GM12878 (cell line): ENCODE data around the gene ANP32B. TPM values are rescaled to one million over a fixed set of nuclear protein-coding genes. Genes with fewer than 3 reads are reported as not detected.

Experiments
- CHD1 ChIP-seq: IDR thresholded peaks from 2 replicates; pipeline ENCODE4 v1.6.1; 2012; ENCODE audit warnings: low read depth, low read length, improper control_type of control experiment
- CREB1 ChIP-seq: IDR thresholded peaks from 2 replicates; pipeline ENCODE4 v1.6.1; 2012; ENCODE audit warnings: low read depth, mild to moderate bottlenecking, inconsistent platforms
- GATAD2B ChIP-seq: fragments of 450-650 bp; conservative IDR thresholded peaks from 2 replicates; pipeline ENCODE4 v1.6.1; 2017; ENCODE audit warnings: low read depth, mild to moderate bottlenecking, moderate library complexity
- HDAC2 ChIP-seq: fragments of 200-600 bp; sonication (generic); IDR thresholded peaks from 2 replicates; pipeline ENCODE4 v1.6.1; 2017
- JUND ChIP-seq: IDR thresholded peaks from 2 replicates; pipeline ENCODE4 v1.6.1; 2012; ENCODE audit warnings: low read depth, mild to moderate bottlenecking, low read length, improper control_type of control experiment, moderate library complexity
- KAT2A ChIP-seq: conservative IDR thresholded peaks from 2 replicates; pipeline ENCODE4 v1.6.1; 2011; ENCODE audit warnings: low read depth, low read length; ENCODE audit not compliant: control insufficient read depth
- KLF5 ChIP-seq: fragments of 450-650 bp; IDR thresholded peaks from 2 replicates; pipeline ENCODE4 v1.6.1; 2014; ENCODE audit warnings: mild to moderate bottlenecking; ENCODE audit not compliant: partially characterized antibody
- NFIC ChIP-seq: IDR thresholded peaks from 2 replicates; pipeline ENCODE4 v1.6.1; 2012; ENCODE audit warnings: low read depth, mild to moderate bottlenecking, inconsistent platforms, low read length, moderate library complexity
- POLR2AphosphoS2 ChIP-seq: IDR thresholded peaks from 2 replicates; pipeline ENCODE4 v1.6.1; 2011; ENCODE audit warnings: low read depth, mild to moderate bottlenecking, low read length, improper control_type of control experiment, moderate library complexity
- RCOR1 ChIP-seq: conservative IDR thresholded peaks from 2 replicates; pipeline ENCODE4 v1.6.1; 2012; ENCODE audit warnings: low read depth, low read length, improper control_type of control experiment
- SIX5 ChIP-seq: IDR thresholded peaks from 2 replicates; pipeline ENCODE4 v1.6.1; 2011; ENCODE audit warnings: mild to moderate bottlenecking, low read depth, low read length, moderate library complexity; ENCODE audit not compliant: severe bottlenecking
- SUPT20H ChIP-seq: IDR thresholded peaks from 2 replicates; pipeline ENCODE4 v1.6.1; 2011; ENCODE audit warnings: low read depth, mild to moderate bottlenecking, low read length, moderate library complexity, borderline replicate concordance; ENCODE audit not compliant: control insufficient read depth
- TAF1 ChIP-seq: IDR thresholded peaks from 2 replicates; pipeline ENCODE4 v1.6.1; 2011; ENCODE audit warnings: mild to moderate bottlenecking, low read depth, low read length, borderline replicate concordance
- TARDBP ChIP-seq: IDR thresholded peaks from 2 replicates; pipeline ENCODE4 v1.6.1; 2016; ENCODE audit warnings: borderline replicate concordance
- TCF12 ChIP-seq: IDR thresholded peaks from 2 replicates; pipeline ENCODE4 v1.6.1; 2011; ENCODE audit warnings: low read depth, mild to moderate bottlenecking, low read length
- WRNIP1 ChIP-seq: IDR thresholded peaks from 2 replicates; pipeline ENCODE4 v1.6.1; 2011; ENCODE audit warnings: low read depth, low read length, improper control_type of control experiment, borderline replicate concordance
- ZNF384 ChIP-seq: IDR thresholded peaks from 2 replicates; pipeline ENCODE4 v1.6.1; 2012; ENCODE audit warnings: low read depth, mild to moderate bottlenecking, low read length, improper control_type of control experiment, borderline replicate concordance
- ZNF622 ChIP-seq: fragments of 450-650 bp; IDR thresholded peaks from 2 replicates; pipeline ENCODE4 v1.6.1; 2017; ENCODE audit warnings: mild to moderate bottlenecking, inconsistent platforms
- polyA plus RNA-seq, 11 experiments: library from polyadenylated mRNA; depleted of rRNA in 4 of 11; unstranded in 6 of 11; stranded (reverse) in 5 of 11; fragments of >200 nt; fragmentation: Nextera tagmentation in 4 of 11; fragmentation: Illumina TruSeq in 1 of 11; extraction: Ambion mirVana in 4 of 11; extraction: Trizol in 1 of 11; gene quantifications; 1 replicate in 1 of 11; 2 replicates in 10 of 11; pipeline versions ENCODE4 v1.2.1 to v1.2.3, GENCODE V29; 2011 to 2016; ENCODE audit warnings: inconsistent platforms in 2 of 11, missing spikeins in 2 of 11, low read depth in 1 of 11
- total RNA-seq, 4 experiments: library from RNA; depleted of rRNA in 3 of 4; stranded (reverse); fragments of >200 nt in 3 of 4; fragmentation: Illumina TruSeq in 1 of 4; extraction: Trizol in 1 of 4; gene quantifications; 2 replicates each; pipeline versions ENCODE4 v1.2.1 to v1.2.3, GENCODE V29; 2013 to 2021
- TF ChIP-seq, protein P1 (sequence below): fragments of 450-650 bp; IDR thresholded peaks from 2 replicates; pipeline ENCODE4 v1.6.1; 2017; ENCODE audit warnings: mild to moderate bottlenecking, low read depth, inconsistent platforms; ENCODE audit not compliant: poor library complexity, severe bottlenecking
- TF ChIP-seq, protein P2 (sequence below): IDR thresholded peaks from 2 replicates; pipeline ENCODE4 v1.6.1; 2012; ENCODE audit warnings: low read length, inconsistent platforms
- TF ChIP-seq, protein P3 (sequence below): IDR thresholded peaks from 2 replicates; pipeline ENCODE4 v1.6.1; 2012; ENCODE audit warnings: low read depth, low read length, improper control_type of control experiment
- TF ChIP-seq, protein P4 (sequence below): fragments of 450-650 bp; IDR thresholded peaks from 2 replicates; pipeline ENCODE4 v1.6.1; 2016; ENCODE audit warnings: mild to moderate bottlenecking, moderate library complexity, borderline replicate concordance

ANP32B gene
- total and polyA plus RNA-seq, 10 of the 15 experiments (the other 5 are each of a cell fraction or from before 2014, with no cell fraction given), result 24.5 to 419 (median 171) TPM

DNA sequence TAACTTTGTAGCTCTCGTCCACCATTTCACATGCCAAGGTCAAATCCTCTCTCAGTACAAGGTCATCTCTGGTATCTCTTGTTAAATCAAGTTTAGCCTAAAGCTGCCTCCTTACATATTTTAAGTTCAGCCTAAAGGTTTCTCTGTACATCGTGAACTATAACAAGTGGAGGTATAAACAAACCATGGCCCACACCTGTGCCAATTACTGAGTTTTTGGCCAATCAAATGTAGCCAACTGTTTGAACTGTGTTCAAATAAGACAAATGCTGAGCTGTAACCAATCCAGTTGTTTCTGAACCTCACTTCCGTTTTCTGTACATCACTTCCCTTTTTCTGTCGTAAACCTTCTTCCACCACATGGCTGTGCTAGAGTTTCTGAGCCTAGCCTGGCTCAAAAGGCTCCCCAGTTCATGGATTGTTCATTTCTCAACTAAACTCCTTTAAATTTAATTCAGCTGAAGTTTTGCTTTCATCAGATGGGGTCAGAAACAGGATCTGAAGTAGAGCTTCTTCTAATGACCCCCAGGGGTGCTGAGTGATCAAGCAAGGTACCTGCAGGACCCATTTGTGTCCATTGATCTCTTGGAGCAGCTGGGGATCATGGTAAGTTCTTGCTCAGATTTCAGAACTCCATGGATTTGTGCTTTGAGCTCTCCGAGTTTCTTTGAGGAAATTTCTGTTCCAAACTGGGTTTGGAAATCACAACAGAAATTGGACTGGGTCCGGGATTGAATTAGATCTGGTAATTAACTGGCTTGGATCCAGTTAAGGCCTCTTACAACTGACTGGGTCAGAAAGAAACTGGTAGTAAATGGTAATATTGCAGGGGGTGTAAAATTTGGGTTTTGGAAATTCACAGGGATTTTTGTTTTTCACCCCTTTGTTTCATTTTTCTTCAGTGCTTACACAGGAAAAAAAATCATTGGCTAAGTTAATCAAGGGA is 62.4 kb downstream of the ANP32B start (continued):
- TF ChIP-seq KLF5 (no peak), WRNIP1 (no peak), JUND (no peak), CHD1 (no peak), SUPT20H (no peak), RCOR1 (no peak), ZNF384 (no peak), POLR2AphosphoS2 (0 out of 2 replicates have a peak, but pooled peaks have one; percentile 54), ZNF622 (no peak), GATAD2B (no peak), TCF12 (no peak), NFIC (peak; percentile 50; the same call in 1 of the 2 replicates), KAT2A (no peak), TAF1 (peak; percentile 70; the same call in 1 of the 2 replicates), TARDBP (no peak), SIX5 (no peak), CREB1 (peak; percentile 94), HDAC2 (no peak)
- TF ChIP-seq, protein P1, sequence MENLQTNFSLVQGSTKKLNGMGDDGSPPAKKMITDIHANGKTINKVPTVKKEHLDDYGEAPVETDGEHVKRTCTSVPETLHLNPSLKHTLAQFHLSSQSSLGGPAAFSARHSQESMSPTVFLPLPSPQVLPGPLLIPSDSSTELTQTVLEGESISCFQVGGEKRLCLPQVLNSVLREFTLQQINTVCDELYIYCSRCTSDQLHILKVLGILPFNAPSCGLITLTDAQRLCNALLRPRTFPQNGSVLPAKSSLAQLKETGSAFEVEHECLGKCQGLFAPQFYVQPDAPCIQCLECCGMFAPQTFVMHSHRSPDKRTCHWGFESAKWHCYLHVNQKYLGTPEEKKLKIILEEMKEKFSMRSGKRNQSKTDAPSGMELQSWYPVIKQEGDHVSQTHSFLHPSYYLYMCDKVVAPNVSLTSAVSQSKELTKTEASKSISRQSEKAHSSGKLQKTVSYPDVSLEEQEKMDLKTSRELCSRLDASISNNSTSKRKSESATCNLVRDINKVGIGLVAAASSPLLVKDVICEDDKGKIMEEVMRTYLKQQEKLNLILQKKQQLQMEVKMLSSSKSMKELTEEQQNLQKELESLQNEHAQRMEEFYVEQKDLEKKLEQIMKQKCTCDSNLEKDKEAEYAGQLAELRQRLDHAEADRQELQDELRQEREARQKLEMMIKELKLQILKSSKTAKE, result no peak
- TF ChIP-seq, protein P2, sequence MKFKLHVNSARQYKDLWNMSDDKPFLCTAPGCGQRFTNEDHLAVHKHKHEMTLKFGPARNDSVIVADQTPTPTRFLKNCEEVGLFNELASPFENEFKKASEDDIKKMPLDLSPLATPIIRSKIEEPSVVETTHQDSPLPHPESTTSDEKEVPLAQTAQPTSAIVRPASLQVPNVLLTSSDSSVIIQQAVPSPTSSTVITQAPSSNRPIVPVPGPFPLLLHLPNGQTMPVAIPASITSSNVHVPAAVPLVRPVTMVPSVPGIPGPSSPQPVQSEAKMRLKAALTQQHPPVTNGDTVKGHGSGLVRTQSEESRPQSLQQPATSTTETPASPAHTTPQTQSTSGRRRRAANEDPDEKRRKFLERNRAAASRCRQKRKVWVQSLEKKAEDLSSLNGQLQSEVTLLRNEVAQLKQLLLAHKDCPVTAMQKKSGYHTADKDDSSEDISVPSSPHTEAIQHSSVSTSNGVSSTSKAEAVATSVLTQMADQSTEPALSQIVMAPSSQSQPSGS, result no peak; the same call in 1 of the 2 replicates
- TF ChIP-seq, protein P3, sequence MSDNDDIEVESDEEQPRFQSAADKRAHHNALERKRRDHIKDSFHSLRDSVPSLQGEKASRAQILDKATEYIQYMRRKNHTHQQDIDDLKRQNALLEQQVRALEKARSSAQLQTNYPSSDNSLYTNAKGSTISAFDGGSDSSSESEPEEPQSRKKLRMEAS, result peak; percentile 60; the same call in 1 of the 2 replicates
- TF ChIP-seq, protein P4, sequence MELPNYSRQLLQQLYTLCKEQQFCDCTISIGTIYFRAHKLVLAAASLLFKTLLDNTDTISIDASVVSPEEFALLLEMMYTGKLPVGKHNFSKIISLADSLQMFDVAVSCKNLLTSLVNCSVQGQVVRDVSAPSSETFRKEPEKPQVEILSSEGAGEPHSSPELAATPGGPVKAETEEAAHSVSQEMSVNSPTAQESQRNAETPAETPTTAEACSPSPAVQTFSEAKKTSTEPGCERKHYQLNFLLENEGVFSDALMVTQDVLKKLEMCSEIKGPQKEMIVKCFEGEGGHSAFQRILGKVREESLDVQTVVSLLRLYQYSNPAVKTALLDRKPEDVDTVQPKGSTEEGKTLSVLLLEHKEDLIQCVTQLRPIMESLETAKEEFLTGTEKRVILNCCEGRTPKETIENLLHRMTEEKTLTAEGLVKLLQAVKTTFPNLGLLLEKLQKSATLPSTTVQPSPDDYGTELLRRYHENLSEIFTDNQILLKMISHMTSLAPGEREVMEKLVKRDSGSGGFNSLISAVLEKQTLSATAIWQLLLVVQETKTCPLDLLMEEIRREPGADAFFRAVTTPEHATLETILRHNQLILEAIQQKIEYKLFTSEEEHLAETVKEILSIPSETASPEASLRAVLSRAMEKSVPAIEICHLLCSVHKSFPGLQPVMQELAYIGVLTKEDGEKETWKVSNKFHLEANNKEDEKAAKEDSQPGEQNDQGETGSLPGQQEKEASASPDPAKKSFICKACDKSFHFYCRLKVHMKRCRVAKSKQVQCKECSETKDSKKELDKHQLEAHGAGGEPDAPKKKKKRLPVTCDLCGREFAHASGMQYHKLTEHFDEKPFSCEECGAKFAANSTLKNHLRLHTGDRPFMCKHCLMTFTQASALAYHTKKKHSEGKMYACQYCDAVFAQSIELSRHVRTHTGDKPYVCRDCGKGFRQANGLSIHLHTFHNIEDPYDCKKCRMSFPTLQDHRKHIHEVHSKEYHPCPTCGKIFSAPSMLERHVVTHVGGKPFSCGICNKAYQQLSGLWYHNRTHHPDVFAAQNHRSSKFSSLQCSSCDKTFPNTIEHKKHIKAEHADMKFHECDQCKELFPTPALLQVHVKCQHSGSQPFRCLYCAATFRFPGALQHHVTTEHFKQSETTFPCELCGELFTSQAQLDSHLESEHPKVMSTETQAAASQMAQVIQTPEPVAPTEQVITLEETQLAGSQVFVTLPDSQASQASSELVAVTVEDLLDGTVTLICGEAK, result peak; percentile 85; the same call in 1 of the 2 replicates
